ENCODE data around the gene MED12L.
"Not testable (repeated sequence)": the region's sequence is repeated elsewhere in the genome, so short reads cannot be mapped to it uniquely, and the experiment has no call there.

The MED12L gene

DNA sequence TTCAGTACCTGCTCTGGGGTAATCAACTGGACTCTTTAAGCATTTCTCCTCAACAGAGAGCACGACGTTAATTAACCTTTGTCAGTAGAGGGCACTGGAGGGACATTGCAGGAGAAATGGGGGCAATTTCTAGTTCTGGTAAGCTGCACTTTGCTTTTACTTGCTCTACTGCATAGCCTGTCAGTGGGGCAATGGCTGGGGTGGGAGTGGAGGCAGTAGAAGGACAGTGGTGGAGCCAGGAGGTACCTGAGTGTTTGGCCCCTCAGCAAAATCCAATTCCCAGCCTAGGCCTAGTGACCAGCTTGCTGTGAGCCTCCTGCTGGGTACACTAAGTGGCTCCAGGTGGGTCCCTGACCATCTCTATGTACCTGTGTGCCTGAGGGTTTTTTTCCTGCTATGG is 18.3 kb upstream of the MED12L start:
- no peak for TF ChIP-seq EZH2 (IDR thresholded peaks at IDR 0.05; ENCODE audit: borderline replicate concordance, low read length)
- TF ChIP-seq, protein P1, sequence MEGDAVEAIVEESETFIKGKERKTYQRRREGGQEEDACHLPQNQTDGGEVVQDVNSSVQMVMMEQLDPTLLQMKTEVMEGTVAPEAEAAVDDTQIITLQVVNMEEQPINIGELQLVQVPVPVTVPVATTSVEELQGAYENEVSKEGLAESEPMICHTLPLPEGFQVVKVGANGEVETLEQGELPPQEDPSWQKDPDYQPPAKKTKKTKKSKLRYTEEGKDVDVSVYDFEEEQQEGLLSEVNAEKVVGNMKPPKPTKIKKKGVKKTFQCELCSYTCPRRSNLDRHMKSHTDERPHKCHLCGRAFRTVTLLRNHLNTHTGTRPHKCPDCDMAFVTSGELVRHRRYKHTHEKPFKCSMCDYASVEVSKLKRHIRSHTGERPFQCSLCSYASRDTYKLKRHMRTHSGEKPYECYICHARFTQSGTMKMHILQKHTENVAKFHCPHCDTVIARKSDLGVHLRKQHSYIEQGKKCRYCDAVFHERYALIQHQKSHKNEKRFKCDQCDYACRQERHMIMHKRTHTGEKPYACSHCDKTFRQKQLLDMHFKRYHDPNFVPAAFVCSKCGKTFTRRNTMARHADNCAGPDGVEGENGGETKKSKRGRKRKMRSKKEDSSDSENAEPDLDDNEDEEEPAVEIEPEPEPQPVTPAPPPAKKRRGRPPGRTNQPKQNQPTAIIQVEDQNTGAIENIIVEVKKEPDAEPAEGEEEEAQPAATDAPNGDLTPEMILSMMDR (IDR thresholded peaks at IDR 0.05; ENCODE audit: low read length) = peak; percentile 82
- no peaks in the 10 kb centered on the region for H3K4me1 ChIP-seq (ENCODE audit: insufficient read depth, low read length, severe bottlenecking)
- no peak overlapping the region for H3K4me2 ChIP-seq (ENCODE audit: low read length)
- H3K79me2 ChIP-seq (ENCODE audit: insufficient read depth, low read length) = no peaks in the 10 kb centered on the region
- H4K20me1 ChIP-seq (ENCODE audit: insufficient read depth, low read length) = 0 out of 2 replicates have a peak, but pooled peaks cover 3% of the 10 kb centered on the region
- H3K9ac ChIP-seq (ENCODE audit: low read length) = no peak overlapping the region
- H2AFZ ChIP-seq (ENCODE audit: low read length) = no peak overlapping the region
- no peaks in the 10 kb centered on the region for H3K36me3 ChIP-seq (ENCODE audit: insufficient read depth, low read length)
- no peak overlapping the region for H3K27ac ChIP-seq (ENCODE audit: low read depth, low read length, poor library complexity, severe bottlenecking)
- no peaks in the 10 kb centered on the region for H3K9me2 ChIP-seq (ENCODE audit: low read depth, low read length)
- H3K9me3 ChIP-seq (ENCODE audit: low read length) = no peaks in the 10 kb centered on the region
- H3F3A ChIP-seq (ENCODE audit: insufficient read depth, low read length) = no peaks in the 10 kb centered on the region
- no peaks in the 10 kb centered on the region for H3K27me3 ChIP-seq (ENCODE audit: insufficient read depth, low read length)
- H3K4me3 ChIP-seq (ENCODE audit: low read depth, low read length, poor library complexity, severe bottlenecking) = no peak overlapping the region

DNA sequence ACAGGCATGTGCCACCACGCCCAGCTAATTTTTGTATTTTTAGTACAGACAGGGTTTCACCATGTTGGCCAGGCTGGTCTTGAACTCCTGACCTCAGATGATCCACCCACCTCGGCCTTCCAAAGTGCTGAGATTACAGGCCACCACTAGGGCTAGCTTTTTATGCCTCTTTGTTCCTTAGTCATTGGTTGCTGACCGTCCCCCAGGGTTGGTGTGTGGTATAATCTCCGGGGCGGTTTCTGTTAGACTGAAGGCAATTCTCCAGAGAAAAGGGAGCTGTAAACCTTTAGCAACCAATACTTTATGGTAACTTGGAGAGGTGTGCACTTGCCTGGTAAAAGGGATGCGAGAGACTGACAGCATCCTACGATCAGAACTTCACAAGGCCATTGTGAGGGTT is 12.6 kb upstream of the MED12L start:
- not testable (repeated sequence) for H3K4me3 ChIP-seq (ENCODE audit: low read depth, low read length, poor library complexity, severe bottlenecking); H3K27me3 ChIP-seq (ENCODE audit: insufficient read depth, low read length); H3K4me2 ChIP-seq (ENCODE audit: low read length); H3K9me2 ChIP-seq (ENCODE audit: low read depth, low read length); H3K4me1 ChIP-seq (ENCODE audit: insufficient read depth, low read length, severe bottlenecking); H3K36me3 ChIP-seq (ENCODE audit: insufficient read depth, low read length); H3K27ac ChIP-seq (ENCODE audit: low read depth, low read length, poor library complexity, severe bottlenecking); H2AFZ ChIP-seq (ENCODE audit: low read length); H3K9ac ChIP-seq (ENCODE audit: low read length); H3K79me2 ChIP-seq (ENCODE audit: insufficient read depth, low read length); H3K9me3 ChIP-seq (ENCODE audit: low read length); H4K20me1 ChIP-seq (ENCODE audit: insufficient read depth, low read length); H3F3A ChIP-seq (ENCODE audit: insufficient read depth, low read length)

DNA sequence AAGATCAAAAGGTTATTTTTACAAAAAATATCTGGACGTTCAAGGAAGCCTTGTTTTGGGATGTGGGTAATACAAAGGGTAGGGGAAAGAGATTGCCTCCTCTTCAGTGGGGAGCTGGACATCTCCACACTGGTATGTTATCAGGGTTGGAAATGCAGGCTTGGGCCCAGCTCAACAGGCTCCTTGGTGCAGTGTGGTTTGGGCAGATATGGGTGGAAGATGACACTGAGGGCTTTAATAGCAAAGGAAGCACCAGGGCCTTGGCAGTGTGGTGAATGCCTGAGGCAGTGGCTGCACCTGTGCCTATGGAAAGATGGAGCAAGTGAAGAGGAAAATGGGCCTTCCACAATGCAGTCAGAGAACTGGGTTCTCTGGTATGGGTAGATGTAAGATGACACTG is 11.2 kb upstream of the MED12L start:
- H3F3A ChIP-seq (ENCODE audit: insufficient read depth, low read length) = no peaks in the 10 kb centered on the region
- H3K4me3 ChIP-seq (ENCODE audit: low read depth, low read length, poor library complexity, severe bottlenecking) = no peak overlapping the region
- no peaks in the 10 kb centered on the region for H3K79me2 ChIP-seq (ENCODE audit: insufficient read depth, low read length)
- H3K9me2 ChIP-seq (ENCODE audit: low read depth, low read length) = no peaks in the 10 kb centered on the region
- H2AFZ ChIP-seq (ENCODE audit: low read length) = no peak overlapping the region
- H3K27me3 ChIP-seq (ENCODE audit: insufficient read depth, low read length) = no peaks in the 10 kb centered on the region; the same call in 1 of the 2 replicates
- H3K36me3 ChIP-seq (ENCODE audit: insufficient read depth, low read length) = no peaks in the 10 kb centered on the region
- H3K27ac ChIP-seq (ENCODE audit: low read depth, low read length, poor library complexity, severe bottlenecking) = no peak overlapping the region
- no peak for TF ChIP-seq EZH2 (IDR thresholded peaks at IDR 0.05; ENCODE audit: borderline replicate concordance, low read length)
- TF ChIP-seq, protein P1 (IDR thresholded peaks at IDR 0.05; ENCODE audit: low read length) = no peak
- no peak overlapping the region for H3K9ac ChIP-seq (ENCODE audit: low read length)
- no peaks in the 10 kb centered on the region for H4K20me1 ChIP-seq (ENCODE audit: insufficient read depth, low read length)
- no peaks in the 10 kb centered on the region for H3K9me3 ChIP-seq (ENCODE audit: low read length)
- no peaks in the 10 kb centered on the region for H3K4me1 ChIP-seq (ENCODE audit: insufficient read depth, low read length, severe bottlenecking)
- H3K4me2 ChIP-seq (ENCODE audit: low read length) = no peak overlapping the region

DNA sequence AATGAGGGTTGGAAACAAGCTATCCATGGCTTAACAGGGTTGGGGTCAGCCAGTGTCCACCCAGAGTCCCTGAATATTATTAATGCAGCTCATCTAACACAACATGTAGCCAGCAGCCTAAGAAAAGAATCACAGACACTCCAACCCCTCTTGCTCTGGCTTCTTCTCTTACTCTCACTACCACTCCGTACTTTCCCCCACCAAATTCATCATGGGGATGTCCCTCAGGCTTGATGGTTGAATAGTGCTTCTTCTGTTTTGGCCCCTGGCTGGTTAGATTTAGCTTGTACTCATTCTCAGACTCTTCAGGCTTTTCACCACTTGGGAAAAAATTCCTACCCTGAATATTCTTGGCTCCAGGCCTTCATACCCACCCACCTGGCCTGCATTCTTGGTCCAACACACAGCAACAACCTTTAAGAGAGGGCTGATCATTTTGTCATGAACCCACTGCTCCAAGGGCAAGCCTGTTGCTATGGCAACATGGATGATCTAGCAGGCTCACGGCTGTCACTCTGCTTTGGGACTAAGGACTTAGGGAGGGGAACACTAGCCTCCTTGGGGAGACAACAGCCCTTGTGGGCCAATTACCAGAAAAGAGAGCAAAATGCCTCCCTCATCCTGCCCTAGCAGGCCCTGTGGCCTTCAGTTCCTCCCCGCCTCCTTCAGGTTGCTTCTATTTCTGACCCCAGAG is 9.4 kb upstream of the MED12L start:
- Histone ChIP-seq H3K9me2 (ENCODE audit: low read depth, low read length) (no peaks in the 10 kb centered on the region), H3K4me3 (ENCODE audit: low read depth, low read length, poor library complexity, severe bottlenecking) (no peak overlapping the region), H2AFZ (ENCODE audit: low read length) (no peak overlapping the region), H3K27ac (ENCODE audit: low read depth, low read length, poor library complexity, severe bottlenecking) (no peak overlapping the region), H3K4me2 (ENCODE audit: low read length) (no peak overlapping the region), H3K4me1 (ENCODE audit: insufficient read depth, low read length, severe bottlenecking) (no peaks in the 10 kb centered on the region), H4K20me1 (ENCODE audit: insufficient read depth, low read length) (no peaks in the 10 kb centered on the region), H3K9ac (ENCODE audit: low read length) (no peak overlapping the region), H3K27me3 (ENCODE audit: insufficient read depth, low read length) (no peaks in the 10 kb centered on the region; the same call in 1 of the 2 replicates), H3F3A (ENCODE audit: insufficient read depth, low read length) (no peaks in the 10 kb centered on the region), H3K36me3 (ENCODE audit: insufficient read depth, low read length) (no peaks in the 10 kb centered on the region), H3K9me3 (ENCODE audit: low read length) (no peaks in the 10 kb centered on the region), H3K79me2 (ENCODE audit: insufficient read depth, low read length) (no peaks in the 10 kb centered on the region)
- TF ChIP-seq, protein P1 (IDR thresholded peaks at IDR 0.05; ENCODE audit: low read length) = no peak
- no peak for TF ChIP-seq EZH2 (IDR thresholded peaks at IDR 0.05; ENCODE audit: borderline replicate concordance, low read length)
